Liver (tissue), 3 donors: ENCODE data around the gene BEX2.

ENCODE experiments used
- ATF3 ChIP-seq: IDR thresholded peaks from 2 replicates; pipeline ENCODE4 v1.6.1; 2016; ENCODE audit warnings: antibody characterized with exemption
- CTCF ChIP-seq: fragments of 150-350 bp; IDR thresholded peaks from 2 replicates; pipeline ENCODE4 v1.5.1; 2017; ENCODE audit warnings: improper control_type of control experiment, low read depth, low read length; ENCODE audit not compliant: missing input control
- donor health status: healthy.
- donor health status: healthy.

GRCh38 chrX:103310555-103311398 is at the start of gene BEX2:
- no peak for TF ChIP-seq CTCF
- TF ChIP-seq ATF3: no peak
